HS-5 (cell line): ENCODE results near the gene B3GALT2.
A peak's percentile ranks its signal among the peaks of the same experiment; 100 is the strongest.
"Not testable (repeated sequence)": the region's sequence is repeated elsewhere in the genome, so short reads cannot be mapped to it uniquely, and the experiment has no call there.

Source experiments
- DNase-seq: peaks from one replicate; pipeline ENCODE4 v3.0.0-alpha.2; 2012; ENCODE audit warnings: low read depth

B3GALT2 gene, protein sequence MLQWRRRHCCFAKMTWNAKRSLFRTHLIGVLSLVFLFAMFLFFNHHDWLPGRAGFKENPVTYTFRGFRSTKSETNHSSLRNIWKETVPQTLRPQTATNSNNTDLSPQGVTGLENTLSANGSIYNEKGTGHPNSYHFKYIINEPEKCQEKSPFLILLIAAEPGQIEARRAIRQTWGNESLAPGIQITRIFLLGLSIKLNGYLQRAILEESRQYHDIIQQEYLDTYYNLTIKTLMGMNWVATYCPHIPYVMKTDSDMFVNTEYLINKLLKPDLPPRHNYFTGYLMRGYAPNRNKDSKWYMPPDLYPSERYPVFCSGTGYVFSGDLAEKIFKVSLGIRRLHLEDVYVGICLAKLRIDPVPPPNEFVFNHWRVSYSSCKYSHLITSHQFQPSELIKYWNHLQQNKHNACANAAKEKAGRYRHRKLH

GRCh38 chr1:193185901-193186731 lies at the start of gene B3GALT2:
TSS of gene B3GALT2 (minus strand) at chr1:193186613. CDS start at chr1:193181562, 5,051 bp downstream.
- DNase-seq = no peak

DNA sequence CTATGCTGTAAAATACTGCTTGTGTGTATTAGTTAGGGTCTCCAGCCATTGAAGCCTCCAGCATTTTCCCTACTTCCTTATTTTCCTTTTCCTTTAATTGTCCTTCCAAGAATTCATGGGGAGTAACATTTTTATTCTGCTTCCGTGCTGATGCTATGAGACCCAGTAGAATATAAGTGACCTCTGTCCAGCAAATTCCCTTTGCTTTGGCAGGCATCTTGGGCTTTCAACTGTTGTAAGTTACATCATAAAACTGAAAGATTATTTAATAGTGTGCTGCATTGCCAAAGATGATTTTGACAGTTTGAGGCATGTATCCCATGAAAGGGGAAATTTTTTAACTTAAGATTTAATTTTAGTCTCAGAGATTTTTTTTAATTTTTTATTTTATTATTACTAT lies 48.1 kb upstream of the B3GALT2 start:
- no peak for DNase-seq

DNA sequence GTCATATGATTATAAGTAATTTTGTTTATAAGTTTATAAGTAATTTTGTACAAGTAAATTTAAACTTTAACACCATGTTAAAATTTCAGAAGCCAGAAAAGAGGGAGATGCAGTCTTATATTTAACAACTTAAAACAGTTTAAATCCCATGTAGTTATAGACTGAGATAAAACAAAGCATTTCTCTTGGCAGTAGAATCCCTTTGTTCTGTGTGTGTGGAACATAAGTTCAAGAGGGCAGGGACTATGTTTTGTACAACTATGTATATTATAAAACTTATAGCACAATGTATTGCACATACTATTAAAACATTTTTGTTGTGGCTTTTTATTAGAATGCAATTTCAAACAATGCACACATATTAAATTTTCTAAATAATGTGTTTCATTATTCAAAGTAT lies 44.7 kb upstream of the B3GALT2 start:
- DNase-seq = not testable (repeated sequence)

GRCh38 chr1:193229136-193229535 lies 42.7 kb upstream of the B3GALT2 start:
- no peak for DNase-seq

GRCh38 chr1:193222056-193222615 lies 35.7 kb upstream of the B3GALT2 start:
- DNase-seq = no peak

- DNase-seq = no peak
Measured at GRCh38 chr1:193221651-193222050, 35.2 kb upstream of the B3GALT2 start.

DNA sequence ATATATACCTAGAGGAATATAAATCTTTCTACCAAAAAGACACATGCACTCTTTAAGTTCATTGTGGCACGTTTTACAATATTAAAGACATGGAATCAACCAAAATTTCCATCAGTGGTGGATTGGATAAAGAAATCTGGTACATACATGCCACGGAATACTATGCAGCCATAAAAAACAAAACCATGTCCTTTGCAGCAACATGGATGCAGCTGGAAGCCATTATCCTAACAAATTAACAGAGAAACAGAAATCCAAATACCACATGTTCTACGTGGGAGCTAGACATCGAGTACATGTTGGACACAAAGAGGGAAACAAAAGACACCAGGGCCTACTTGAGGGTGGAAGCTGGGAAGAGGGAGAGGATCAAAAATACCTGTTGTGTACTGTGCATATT lies 33.0 kb upstream of the B3GALT2 start:
- no peak for DNase-seq

DNA sequence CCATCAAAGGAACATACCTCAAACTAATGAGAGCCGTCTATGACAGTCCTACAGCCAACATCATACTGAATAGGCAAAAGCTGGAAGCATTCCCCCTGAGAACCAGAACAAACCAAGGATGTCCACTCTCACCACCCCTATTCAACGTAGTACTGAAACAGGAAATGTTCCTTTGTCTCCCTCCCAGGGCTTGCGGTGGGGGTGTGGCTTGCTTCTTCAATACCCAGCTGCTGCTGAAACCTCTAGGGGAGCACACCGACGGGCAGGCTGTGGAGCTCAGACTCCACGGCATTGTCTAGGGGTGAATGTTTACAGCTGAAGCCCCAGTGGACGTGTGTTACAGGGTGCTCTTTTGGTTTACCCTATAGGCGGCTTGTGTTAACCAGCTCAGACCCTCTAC lies 30.5 kb upstream of the B3GALT2 start:
- DNase-seq = no peak

DNA sequence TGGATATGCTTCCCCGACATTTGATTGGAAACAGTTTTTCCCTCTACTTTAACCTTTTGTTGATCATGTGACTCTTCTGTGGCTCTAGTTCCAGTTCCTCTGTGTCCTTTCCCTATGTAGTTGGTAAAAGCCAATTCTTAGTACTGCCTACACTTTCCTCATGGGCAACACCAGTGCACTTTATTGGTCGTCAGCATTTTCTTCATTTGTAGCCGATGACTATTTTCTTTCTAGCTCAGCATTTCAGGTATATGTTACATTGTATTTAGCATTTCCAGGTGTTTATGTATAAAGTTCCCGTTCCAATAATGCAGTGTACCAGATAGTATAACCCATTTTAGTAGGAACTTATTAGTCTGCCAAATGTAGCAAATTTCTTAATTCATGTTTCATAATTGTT lies 27.6 kb upstream of the B3GALT2 start:
- no peak for DNase-seq

GRCh38 chr1:193212637-193213036 lies 26.2 kb upstream of the B3GALT2 start:
- no peak for DNase-seq

- DNase-seq = peak; percentile 77
Measured at GRCh38 chr1:193211539-193211938, 25.1 kb upstream of the B3GALT2 start.

GRCh38 chr1:193210996-193211395 lies 24.6 kb upstream of the B3GALT2 start:
- no peak for DNase-seq

DNA sequence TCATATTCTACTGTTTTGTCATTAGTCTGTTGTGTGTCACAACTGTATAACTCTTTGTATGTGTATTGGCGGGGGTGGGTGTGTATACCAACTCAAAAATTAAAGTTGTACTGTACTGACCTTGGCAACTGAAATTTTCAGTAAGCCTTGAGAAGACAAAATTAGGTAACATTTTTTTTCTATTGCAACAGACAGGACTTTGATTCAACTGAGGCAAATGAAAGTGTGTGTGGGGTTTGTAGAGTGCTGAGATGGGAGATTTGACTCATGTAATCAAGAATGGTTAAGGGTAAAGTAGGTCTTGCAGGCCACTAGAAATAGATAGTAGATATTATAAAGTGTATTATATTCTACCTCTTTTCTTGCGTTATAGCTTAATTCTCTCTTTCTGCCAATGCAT lies 14.6 kb upstream of the B3GALT2 start:
- no peak for DNase-seq

DNA sequence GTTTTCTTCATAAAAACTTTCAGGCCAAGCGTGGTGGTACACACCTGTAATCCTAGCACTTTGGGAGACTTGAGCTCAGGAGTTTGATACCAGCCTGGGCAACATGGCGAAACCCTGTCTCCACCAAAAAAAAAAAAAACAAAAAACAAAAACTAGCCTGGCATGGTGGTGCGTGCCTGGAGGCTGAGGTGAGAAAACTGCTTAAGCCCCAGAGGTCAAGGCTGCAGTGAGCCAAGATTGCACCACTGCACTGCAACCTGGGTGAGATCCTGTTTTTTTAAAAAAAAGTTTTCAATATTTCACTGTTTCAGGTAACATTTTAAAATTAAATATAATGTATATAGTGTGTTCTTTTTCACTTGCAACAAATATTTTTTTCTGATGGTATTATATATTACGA lies 13.5 kb upstream of the B3GALT2 start:
- no peak for DNase-seq

- no peak for DNase-seq
Measured at GRCh38 chr1:193192586-193192985, 6.2 kb upstream of the B3GALT2 start.

DNA sequence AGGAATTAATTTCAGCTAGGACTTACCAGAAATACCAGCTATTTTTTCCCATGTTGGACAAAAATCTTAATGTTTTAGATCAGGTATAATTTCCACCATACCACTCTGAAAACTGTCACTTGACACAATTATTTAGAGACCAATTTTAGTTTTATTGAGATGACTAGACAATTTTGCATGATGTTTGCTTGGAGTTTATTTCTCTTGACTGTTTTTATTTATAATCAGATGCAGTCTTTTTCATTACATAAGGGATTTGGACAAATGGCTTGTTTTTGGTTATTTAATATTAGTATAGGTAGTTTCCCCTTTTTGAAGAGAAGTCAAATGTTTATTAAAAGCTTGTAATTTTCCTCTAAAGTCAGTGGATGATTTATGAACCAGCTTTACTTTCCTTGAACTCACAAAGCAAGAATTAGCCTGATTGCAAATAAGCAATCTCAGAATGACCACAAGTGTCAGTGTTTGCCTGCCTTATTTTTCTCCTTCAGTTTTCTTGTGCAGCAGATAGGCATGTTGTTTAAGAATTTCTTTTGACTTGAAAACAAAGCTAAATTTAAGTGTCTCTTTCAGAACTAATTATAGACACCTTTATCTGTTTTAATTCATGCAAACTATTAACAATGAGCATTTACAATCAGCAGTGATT lies 3.8 kb upstream of the B3GALT2 start:
- DNase-seq = no peak

- DNase-seq = no peak
Measured at GRCh38 chr1:193189442-193190095, 3.2 kb upstream of the B3GALT2 start.

DNA sequence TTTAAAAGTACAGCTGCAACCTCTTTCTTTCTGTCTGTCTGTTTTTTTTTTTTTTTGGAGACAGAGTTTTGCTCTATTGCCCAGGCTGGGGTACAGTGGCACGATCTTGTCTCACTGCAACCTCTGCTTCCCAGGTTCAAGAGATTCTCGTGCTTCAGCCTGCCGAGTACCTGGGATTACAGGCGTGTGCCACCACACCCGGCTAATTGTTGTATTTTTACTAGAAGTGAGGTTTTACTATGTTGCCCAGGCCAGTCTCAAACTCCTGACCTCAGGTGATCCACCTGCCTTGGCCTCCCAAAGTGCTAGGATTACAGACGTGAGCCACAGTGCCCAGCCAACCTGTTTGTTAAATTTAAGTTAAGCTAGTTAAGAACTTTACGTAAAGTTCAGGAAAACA lies 2.5 kb upstream of the B3GALT2 start:
- not testable (repeated sequence) for DNase-seq

- no peak for DNase-seq
Measured at GRCh38 chr1:193187114-193187513, 701 bp upstream of the B3GALT2 start.

DNA sequence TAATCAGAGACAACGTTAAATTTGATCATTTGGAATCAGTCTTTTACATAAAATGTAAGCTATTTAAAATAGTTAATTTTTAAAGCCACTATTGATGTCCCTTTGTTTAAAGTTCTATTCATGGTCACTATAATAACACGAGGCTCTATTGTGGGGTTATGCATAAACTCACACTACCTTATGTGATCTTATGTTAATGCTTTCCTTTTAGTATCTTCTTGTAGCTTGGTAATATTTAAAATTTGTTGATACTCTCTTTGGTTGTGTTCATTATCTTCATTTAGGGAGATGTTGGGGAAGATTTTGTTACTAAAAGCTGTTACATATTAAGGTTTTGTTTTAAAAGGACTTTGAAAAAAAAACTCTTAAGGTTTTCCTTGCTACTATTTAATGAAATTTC lies 1.2 kb downstream of the B3GALT2 start:
- no peak for DNase-seq

GRCh38 chr1:193184776-193185175 lies 1.6 kb downstream of the B3GALT2 start:
- DNase-seq = no peak
